HepG2 (cell line): ENCODE results near the gene RPL36AL. TPM values are rescaled to one million over a fixed set of nuclear protein-coding genes. Genes with fewer than 3 reads are reported as not detected.
A peak's percentile ranks its signal among the peaks of the same experiment; 100 is the strongest.

ENCODE experiments used
- BRD4 ChIP-seq: sonication (generic); formaldehyde crosslinking; IDR thresholded peaks from 2 replicates; pipeline ENCODE4 v1.4.0; 2020; ENCODE audit warnings: missing genetic modification reagents
- CBX1 ChIP-seq: IDR thresholded peaks from one replicate; pipeline ENCODE4 v1.6.1; 2016; ENCODE audit warnings: antibody characterized with exemption, low read depth
- CREB1 ChIP-seq, 2 experiments: fragments of 450-650 bp in 1 of 2; IDR thresholded peaks; 2 replicates each; pipeline ENCODE4 v1.6.1; 2016 to 2017; ENCODE audit warnings: control low read depth in 1 of 2, mild to moderate bottlenecking in 1 of 2, missing compliant biosample characterization in 1 of 2, missing genetic modification characterization in 1 of 2
- GATA4 ChIP-seq: sonication (generic); IDR thresholded peaks from 2 replicates; pipeline ENCODE4 v1.6.1; 2016; ENCODE audit warnings: antibody characterized with exemption, low read depth, borderline replicate concordance
- GRHL1 ChIP-seq: sonication (generic); formaldehyde crosslinking; conservative IDR thresholded peaks from 2 replicates; pipeline ENCODE4 v1.8.0; 2022; ENCODE audit warnings: missing genetic modification reagents
- HNRNPLL ChIP-seq: fragments of 200-400 bp; formaldehyde crosslinking; IDR thresholded peaks from 2 replicates; pipeline ENCODE4 v1.6.1; 2017; ENCODE audit warnings: mild to moderate bottlenecking, low read depth, low read length; ENCODE audit not compliant: poor library complexity, severe bottlenecking
- JARID2 ChIP-seq: sonication (generic); formaldehyde crosslinking; IDR thresholded peaks from 2 replicates; pipeline ENCODE4 v1.8.1; 2023; ENCODE audit warnings: missing genetic modification reagents, inconsistent platforms; ENCODE audit not compliant: insufficient replicate concordance
- KLF9 ChIP-seq: IDR thresholded peaks from 2 replicates; pipeline ENCODE4 v1.6.1; 2016; ENCODE audit warnings: low read depth
- MZF1 ChIP-seq: sonication (generic); formaldehyde crosslinking; IDR thresholded peaks from 2 replicates; pipeline ENCODE4 v1.8.1; 2023; ENCODE audit warnings: mild to moderate bottlenecking, missing genetic modification reagents, borderline replicate concordance
- PTBP1 ChIP-seq: fragments of 200-400 bp; formaldehyde crosslinking; IDR thresholded peaks from 2 replicates; pipeline ENCODE4 v1.6.1; 2018; ENCODE audit warnings: low read length, low read depth; ENCODE audit not compliant: poor library complexity, severe bottlenecking
- RBFOX2 ChIP-seq: fragments of 200-400 bp; formaldehyde crosslinking; IDR thresholded peaks from 2 replicates; pipeline ENCODE4 v1.6.1; 2017; ENCODE audit warnings: low read depth, mild to moderate bottlenecking, low read length
- SMAD3 ChIP-seq: sonication (generic); formaldehyde crosslinking; IDR thresholded peaks from 2 replicates; pipeline ENCODE4 v1.4.0; 2020; ENCODE audit warnings: missing genetic modification reagents
- SNAI1 ChIP-seq: sonication (generic); formaldehyde crosslinking; IDR thresholded peaks from 2 replicates; pipeline ENCODE4 v1.5.0; 2020; ENCODE audit warnings: mild to moderate bottlenecking, missing genetic modification reagents, borderline replicate concordance
- SOX6 ChIP-seq, 2 experiments: fragments of 450-650 bp in 1 of 2; sonication (generic) in 1 of 2; formaldehyde crosslinking in 1 of 2; IDR thresholded peaks; 2 replicates each; pipeline versions ENCODE4 v1.4.0 to v1.6.1; 2017 to 2020; ENCODE audit warnings: antibody characterized with exemption in 1 of 2, mild to moderate bottlenecking in 1 of 2, missing genetic modification reagents in 1 of 2
- ZBTB42 ChIP-seq: sonication (generic); formaldehyde crosslinking; IDR thresholded peaks from 2 replicates; pipeline ENCODE4 v1.5.0; 2020; ENCODE audit warnings: mild to moderate bottlenecking, missing genetic modification reagents
- ZMYM2 ChIP-seq: sonication (generic); formaldehyde crosslinking; IDR thresholded peaks from 2 replicates; pipeline ENCODE4 v1.8.0; 2022; ENCODE audit warnings: mild to moderate bottlenecking, missing genetic modification reagents
- ZNF101 ChIP-seq: sonication (generic); formaldehyde crosslinking; IDR thresholded peaks from 2 replicates; pipeline ENCODE4 v1.4.0; 2020; ENCODE audit warnings: mild to moderate bottlenecking, low read depth, missing genetic modification reagents, borderline replicate concordance
- ZNF280D ChIP-seq: sonication (generic); formaldehyde crosslinking; IDR thresholded peaks from 2 replicates; pipeline ENCODE4 v1.5.1; 2020; ENCODE audit warnings: mild to moderate bottlenecking, missing genetic modification reagents
- ZNF552 ChIP-seq: sonication (generic); formaldehyde crosslinking; IDR thresholded peaks from 2 replicates; pipeline ENCODE4 v1.9.0; 2022; ENCODE audit warnings: missing genetic modification reagents, mild to moderate bottlenecking, borderline replicate concordance
- ZNF619 ChIP-seq: sonication (generic); formaldehyde crosslinking; IDR thresholded peaks from 2 replicates; pipeline ENCODE4 v1.4.0; 2020; ENCODE audit warnings: mild to moderate bottlenecking, missing genetic modification reagents
- ZNF773 ChIP-seq: sonication (generic); formaldehyde crosslinking; IDR thresholded peaks from 2 replicates; pipeline ENCODE4 v1.4.0; 2020; ENCODE audit warnings: missing genetic modification reagents, borderline replicate concordance
- ZSCAN12 ChIP-seq: sonication (generic); formaldehyde crosslinking; IDR thresholded peaks from 2 replicates; pipeline ENCODE4 v1.9.0; 2021; ENCODE audit warnings: mild to moderate bottlenecking, missing genetic modification reagents
- polyA plus RNA-seq, 8 experiments: library from polyadenylated mRNA; depleted of rRNA in 3 of 8; stranded (reverse) in 7 of 8; unstranded in 1 of 8; fragments of >200 nt; fragmentation: Illumina TruSeq in 4 of 8; extraction: Trizol in 4 of 8; gene quantifications; 2 replicates each; pipeline versions ENCODE4 v1.2.1 to v1.2.3, GENCODE V29; 2011 to 2016; ENCODE audit warnings: low read depth in 4 of 8, missing spikeins in 1 of 8, mixed read lengths in 1 of 8; ENCODE audit not compliant: insufficient read depth in 1 of 8
- total RNA-seq, 5 experiments: library from RNA; depleted of rRNA; stranded (reverse); fragments of >200 nt; fragmentation: Illumina TruSeq; extraction: Trizol; gene quantifications; 2 replicates each; pipeline ENCODE4 v1.2.3, GENCODE V29; 2016; ENCODE audit warnings: low read depth in 1 of 5
- TF ChIP-seq, protein P1 (sequence below): sonication (generic); formaldehyde crosslinking; IDR thresholded peaks from 2 replicates; pipeline ENCODE4 v1.5.1; 2020; ENCODE audit warnings: missing genetic modification reagents, mild to moderate bottlenecking, borderline replicate concordance

The RPL36AL gene
- total and polyA plus RNA-seq, 2 of the 13 experiments (the other 11 are each of a cell fraction or from before 2014, with no cell fraction given) = 90.0 to 294 TPM

- TF ChIP-seq GATA4 = no peak
- peak; percentile 99 for TF ChIP-seq ZMYM2 (CRISPR knock-in tag)
- TF ChIP-seq ZNF280D (CRISPR knock-in tag) = peak; percentile 94
- TF ChIP-seq, protein P1, sequence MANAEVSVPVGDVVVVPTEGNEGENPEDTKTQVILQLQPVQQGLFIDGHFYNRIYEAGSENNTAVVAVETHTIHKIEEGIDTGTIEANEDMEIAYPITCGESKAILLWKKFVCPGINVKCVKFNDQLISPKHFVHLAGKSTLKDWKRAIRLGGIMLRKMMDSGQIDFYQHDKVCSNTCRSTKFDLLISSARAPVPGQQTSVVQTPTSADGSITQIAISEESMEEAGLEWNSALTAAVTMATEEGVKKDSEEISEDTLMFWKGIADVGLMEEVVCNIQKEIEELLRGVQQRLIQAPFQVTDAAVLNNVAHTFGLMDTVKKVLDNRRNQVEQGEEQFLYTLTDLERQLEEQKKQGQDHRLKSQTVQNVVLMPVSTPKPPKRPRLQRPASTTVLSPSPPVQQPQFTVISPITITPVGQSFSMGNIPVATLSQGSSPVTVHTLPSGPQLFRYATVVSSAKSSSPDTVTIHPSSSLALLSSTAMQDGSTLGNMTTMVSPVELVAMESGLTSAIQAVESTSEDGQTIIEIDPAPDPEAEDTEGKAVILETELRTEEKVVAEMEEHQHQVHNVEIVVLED (CRISPR knock-in tag) = no peak; the same call in 1 of the 2 replicates
- TF ChIP-seq RBFOX2 = peak; percentile 74
- 0 out of 2 replicates have a peak, but pooled peaks have one; percentile 46 for TF ChIP-seq SMAD3 (CRISPR knock-in tag)
- no peak for TF ChIP-seq ZNF101 (CRISPR knock-in tag)
- TF ChIP-seq SNAI1 (CRISPR knock-in tag) = no peak
- no peak for TF ChIP-seq ZNF619 (CRISPR knock-in tag)
- TF ChIP-seq ZNF552 (CRISPR knock-in tag) = no peak
- no peak for TF ChIP-seq CBX1
- no peak for TF ChIP-seq ZBTB42 (CRISPR knock-in tag)
- no peak for TF ChIP-seq MZF1 (CRISPR knock-in tag)
- no peak for TF ChIP-seq JARID2 (CRISPR knock-in tag)
- no peak for TF ChIP-seq GRHL1
- TF ChIP-seq HNRNPLL = peak; percentile 59
- no peak for TF ChIP-seq ZNF773 (CRISPR knock-in tag)
- TF ChIP-seq PTBP1 = no peak
- TF ChIP-seq CREB1 (IDR thresholded peaks at IDR 0.05) = peak; percentile 100
- TF ChIP-seq CREB1 (CRISPR knock-in tag; IDR thresholded peaks at IDR 0.05) = peak; percentile 96
- TF ChIP-seq BRD4 (CRISPR knock-in tag) = peak; percentile 46; the same call in 1 of the 2 replicates
- TF ChIP-seq SOX6 (IDR thresholded peaks at IDR 0.05) = no peak
- TF ChIP-seq SOX6 (CRISPR knock-in tag; IDR thresholded peaks at IDR 0.05) = peak; percentile 79
- no peak for TF ChIP-seq ZSCAN12
- no peak; the same call in 1 of the 2 replicates for TF ChIP-seq KLF9 (CRISPR knock-in tag)
Measured at GRCh38 chr14:49585803-49586672, 34.4 kb downstream of the RPL36AL start, which contains the start of gene RPS29 (continued).
